Measurements from ENCODE around the gene ZNF141.
"Not testable (repeated sequence)": the region's sequence is repeated elsewhere in the genome, so short reads cannot be mapped to it uniquely, and the experiment has no call there.

ZNF141 gene

GRCh38 chr4:302381-302780 is 35.2 kb upstream of the ZNF141 start:
- Histone ChIP-seq H3K9me2 (replicated peaks; ENCODE audit: low read depth, low read length) (no peaks in the 10 kb centered on the region), H3K79me2 (ENCODE audit: insufficient read depth, low read length) (no peaks in the 10 kb centered on the region), H3K9ac (ENCODE audit: low read depth, low read length, poor library complexity, severe bottlenecking) (no peak overlapping the region), H3K36me3 (ENCODE audit: insufficient read depth, low read length) (no peaks in the 10 kb centered on the region), H3K4me3 (ENCODE audit: low read length, poor library complexity, severe bottlenecking) (no peak overlapping the region), H3K27me3 (ENCODE audit: insufficient read depth, low read length, poor library complexity, severe bottlenecking) (no peaks in the 10 kb centered on the region), H4K20me1 (ENCODE audit: insufficient read depth, low read length, poor library complexity, severe bottlenecking) (no peaks in the 10 kb centered on the region), H3F3A (ENCODE audit: low read depth) (no peaks in the 10 kb centered on the region), H3K9me3 (ENCODE audit: insufficient read depth, low read depth, low read length) (peaks cover 10% of the 10 kb centered on the region; the same call in 1 of the 2 replicates), H3K4me1 (ENCODE audit: insufficient read depth, low read length, poor library complexity, severe bottlenecking) (peaks cover 15% of the 10 kb centered on the region), H3K4me2 (ENCODE audit: low read depth, low read length, poor library complexity, severe bottlenecking) (no peak overlapping the region), H2AFZ (ENCODE audit: low read length) (no peak overlapping the region)
- no peak for TF ChIP-seq EZH2phosphoT487 (IDR thresholded peaks at IDR 0.05; ENCODE audit: borderline replicate concordance)
- no peak for TF ChIP-seq CTCF (conservative IDR thresholded peaks at IDR 0.05; ENCODE audit: low read length)

GRCh38 chr4:304516-304915 is 33.1 kb upstream of the ZNF141 start:
- not testable (repeated sequence) for H3F3A ChIP-seq (ENCODE audit: low read depth); H3K9me2 ChIP-seq (replicated peaks; ENCODE audit: low read depth, low read length); H3K27me3 ChIP-seq (ENCODE audit: insufficient read depth, low read length, poor library complexity, severe bottlenecking); H3K9ac ChIP-seq (ENCODE audit: low read depth, low read length, poor library complexity, severe bottlenecking); H4K20me1 ChIP-seq (ENCODE audit: insufficient read depth, low read length, poor library complexity, severe bottlenecking); H3K4me2 ChIP-seq (ENCODE audit: low read depth, low read length, poor library complexity, severe bottlenecking); H3K79me2 ChIP-seq (ENCODE audit: insufficient read depth, low read length); H3K36me3 ChIP-seq (ENCODE audit: insufficient read depth, low read length); H3K4me3 ChIP-seq (ENCODE audit: low read length, poor library complexity, severe bottlenecking); H3K9me3 ChIP-seq (ENCODE audit: insufficient read depth, low read depth, low read length); H2AFZ ChIP-seq (ENCODE audit: low read length)
- peaks cover 17% of the 10 kb centered on the region for H3K4me1 ChIP-seq (ENCODE audit: insufficient read depth, low read length, poor library complexity, severe bottlenecking)

- Histone ChIP-seq H3K79me2 (ENCODE audit: insufficient read depth, low read length) (no peaks in the 10 kb centered on the region), H2AFZ (ENCODE audit: low read length) (peak within 1 kb of the TSS; percentile 30; the same call in 1 of the 2 replicates), H3K36me3 (ENCODE audit: insufficient read depth, low read length) (no peaks in the 10 kb centered on the region), H3K4me1 (ENCODE audit: insufficient read depth, low read length, poor library complexity, severe bottlenecking) (peaks cover 17% of the 10 kb centered on the region), H3K4me2 (ENCODE audit: low read depth, low read length, poor library complexity, severe bottlenecking) (peak within 1 kb of the TSS; percentile 66), H3K9me3 (ENCODE audit: insufficient read depth, low read depth, low read length) (peaks cover 4% of the 10 kb centered on the region; the same call in 1 of the 2 replicates), H3F3A (ENCODE audit: low read depth) (no peaks in the 10 kb centered on the region), H3K9ac (ENCODE audit: low read depth, low read length, poor library complexity, severe bottlenecking) (peak within 1 kb of the TSS; percentile 13), H4K20me1 (ENCODE audit: insufficient read depth, low read length, poor library complexity, severe bottlenecking) (no peaks in the 10 kb centered on the region), H3K27me3 (ENCODE audit: insufficient read depth, low read length, poor library complexity, severe bottlenecking) (no peaks in the 10 kb centered on the region), H3K4me3 (ENCODE audit: low read length, poor library complexity, severe bottlenecking) (peak within 1 kb of the TSS; percentile 54), H3K9me2 (replicated peaks; ENCODE audit: low read depth, low read length) (no peaks in the 10 kb centered on the region)
- TF ChIP-seq CTCF (conservative IDR thresholded peaks at IDR 0.05; ENCODE audit: low read length), result no peak
- TF ChIP-seq EZH2phosphoT487 (IDR thresholded peaks at IDR 0.05; ENCODE audit: borderline replicate concordance), result no peak
Observed at GRCh38 chr4:304969-305680, 32.5 kb upstream of the ZNF141 start, which contains the start of gene ZNF732. Gene ZNF732 (minus strand): TSS chr4:305474. CDS start chr4:305310, 164 bp downstream.

- H2AFZ ChIP-seq (ENCODE audit: low read length), result peak overlapping the region; percentile 30; the same call in 1 of the 2 replicates
- H3K36me3 ChIP-seq (ENCODE audit: insufficient read depth, low read length), result no peaks in the 10 kb centered on the region
- TF ChIP-seq CTCF (conservative IDR thresholded peaks at IDR 0.05; ENCODE audit: low read length) (no peak), EZH2phosphoT487 (IDR thresholded peaks at IDR 0.05; ENCODE audit: borderline replicate concordance) (no peak)
- no peaks in the 10 kb centered on the region for H3K79me2 ChIP-seq (ENCODE audit: insufficient read depth, low read length)
- H3K9ac ChIP-seq (ENCODE audit: low read depth, low read length, poor library complexity, severe bottlenecking), result no peak overlapping the region
- H3K27me3 ChIP-seq (ENCODE audit: insufficient read depth, low read length, poor library complexity, severe bottlenecking), result no peaks in the 10 kb centered on the region
- peaks cover 17% of the 10 kb centered on the region for H3K4me1 ChIP-seq (ENCODE audit: insufficient read depth, low read length, poor library complexity, severe bottlenecking)
- H3K4me3 ChIP-seq (ENCODE audit: low read length, poor library complexity, severe bottlenecking), result peak overlapping the region; percentile 54
- peak overlapping the region; percentile 66 for H3K4me2 ChIP-seq (ENCODE audit: low read depth, low read length, poor library complexity, severe bottlenecking)
- peaks cover 4% of the 10 kb centered on the region; the same call in 1 of the 2 replicates for H3K9me3 ChIP-seq (ENCODE audit: insufficient read depth, low read depth, low read length)
- no peaks in the 10 kb centered on the region for H3F3A ChIP-seq (ENCODE audit: low read depth)
- no peaks in the 10 kb centered on the region for H3K9me2 ChIP-seq (replicated peaks; ENCODE audit: low read depth, low read length)
- no peaks in the 10 kb centered on the region for H4K20me1 ChIP-seq (ENCODE audit: insufficient read depth, low read length, poor library complexity, severe bottlenecking)
Observed at GRCh38 chr4:306551-306961, 31.1 kb upstream of the ZNF141 start.

Data from Loucy (cell line).